Muscle layer of colon (tissue), 2 donors: ENCODE measurements around the gene TMEM190.

ENCODE experiments used
- H3K27ac ChIP-seq: one replicate; pipeline ENCODE4 v1.7.0; 2013; ENCODE audit warnings: low read depth, mild to moderate bottlenecking, low read length, moderate library complexity
- H3K27me3 ChIP-seq, 2 donors: one replicate each; pipeline ENCODE4 v1.7.0; 2013; ENCODE audit warnings: low read length in 2 of 2, mild to moderate bottlenecking in 2 of 2; ENCODE audit not compliant: insufficient read depth in 2 of 2, control insufficient read depth in 1 of 2
- H3K36me3 ChIP-seq: one replicate; pipeline ENCODE4 v1.7.0; 2013; ENCODE audit warnings: mild to moderate bottlenecking, low read length; ENCODE audit not compliant: insufficient read depth
- H3K4me1 ChIP-seq: one replicate; pipeline ENCODE4 v1.7.0; 2013; ENCODE audit warnings: mild to moderate bottlenecking, low read length; ENCODE audit not compliant: insufficient read depth
- H3K4me3 ChIP-seq, 2 donors: one replicate each; pipeline ENCODE4 v1.7.0; 2013; ENCODE audit warnings: low read length in 2 of 2, low read depth in 1 of 2, mild to moderate bottlenecking in 1 of 2, moderate library complexity in 1 of 2
- H3K9ac ChIP-seq: one replicate; pipeline ENCODE4 v1.7.0; 2013; ENCODE audit warnings: low read length
- H3K9me3 ChIP-seq: one replicate; pipeline ENCODE4 v1.7.0; 2013; ENCODE audit warnings: mild to moderate bottlenecking, low read length
- donor health status: abdominal sarcoma.
- donor health status: Adenocarcinoma of cecum.

TMEM190 gene

GRCh38 chr19:55423225-55424005 lies 46.8 kb downstream of the TMEM190 start:
- no peaks in the 10 kb centered on the region for H3K9me3 ChIP-seq
- no peak overlapping the region for H3K27ac ChIP-seq
- H3K27me3 ChIP-seq = peaks cover 0 to 10% of the 10 kb centered on the region in 2 donors
- no peak overlapping the region for H3K4me3 ChIP-seq
- H3K36me3 ChIP-seq = no peaks in the 10 kb centered on the region
- no peak overlapping the region for H3K9ac ChIP-seq
- H3K4me1 ChIP-seq = no peaks in the 10 kb centered on the region

- peaks cover 0 to 10% of the 10 kb centered on the region in 2 donors for H3K27me3 ChIP-seq
- H3K4me1 ChIP-seq = no peaks in the 10 kb centered on the region
- H3K27ac ChIP-seq = no peak overlapping the region
- no peak overlapping the region for H3K4me3 ChIP-seq
- H3K36me3 ChIP-seq = no peaks in the 10 kb centered on the region
- no peaks in the 10 kb centered on the region for H3K9me3 ChIP-seq
- no peak overlapping the region for H3K9ac ChIP-seq
Measured at GRCh38 chr19:55424518-55424917, 47.9 kb downstream of the TMEM190 start.

- H3K27me3 ChIP-seq = peaks cover 0 to 18% of the 10 kb centered on the region in 2 donors
- no peak overlapping the region for H3K4me3 ChIP-seq
- H3K27ac ChIP-seq = no peak overlapping the region
- no peaks in the 10 kb centered on the region for H3K4me1 ChIP-seq
- no peak overlapping the region for H3K9ac ChIP-seq
- no peaks in the 10 kb centered on the region for H3K36me3 ChIP-seq
- H3K9me3 ChIP-seq = no peaks in the 10 kb centered on the region
Measured at GRCh38 chr19:55426042-55426441, 49.4 kb downstream of the TMEM190 start.
